SK-N-SH (cell line): Measurements from ENCODE around the gene FGD3. TPM values are rescaled to one million over a fixed set of nuclear protein-coding genes. Genes with fewer than 3 reads are reported as not detected.

Experiments used
- CTCF ChIA-PET: fragments of 300-600, 350-600 bp; formaldehyde crosslinking; extraction: SDS; loops from one replicate; lab custom pipeline; 2021; lab: Yijun Ruan, JAX
- POLR2A ChIA-PET: fragments of 350-600 bp; sonication (Branson Sonifier 250); formaldehyde crosslinking; extraction: SDS; loops from one replicate; lab custom pipeline; 2020; ENCODE audit warnings: antibody characterized with exemption, inconsistent platforms; lab: Yijun Ruan, JAX
- DNase-seq: peaks from one replicate; pipeline ENCODE4 v3.0.0; 2012
- H2AFZ ChIP-seq: fragments of 200-600 bp; sonication (generic); 2 replicates; pipeline ENCODE4 v1.8.1; 2016; ENCODE audit warnings: antibody characterized with exemption, mild to moderate bottlenecking, low read depth
- H3F3A ChIP-seq: fragments of 200-600 bp; sonication (generic); replicated peaks from 2 replicates; pipeline ENCODE3; 2016; ENCODE audit warnings: antibody characterized with exemption, mild to moderate bottlenecking; ENCODE audit not compliant: insufficient read depth
- H3K27ac ChIP-seq, 2 experiments: fragments of 200-500 bp in 1 of 2; fragments of 200-600 bp in 1 of 2; sonication (Bioruptor generic) in 1 of 2; sonication (generic), shearing (Covaris generic) in 1 of 2; 2 replicates each; pipeline versions ENCODE4 v1.5.1 to v1.6.1; 2014 to 2016; ENCODE audit warnings: low read depth in 2 of 2, inconsistent platforms in 1 of 2, low read length in 1 of 2, mild to moderate bottlenecking in 1 of 2, mixed read lengths in 1 of 2
- H3K27me3 ChIP-seq: fragments of 200-600 bp; sonication (generic), shearing (Covaris generic); 2 replicates; pipeline ENCODE4 v1.6.1; 2016; ENCODE audit warnings: mixed run types; ENCODE audit not compliant: insufficient read depth
- H3K36me3 ChIP-seq, 2 experiments: fragments of 200-500 bp in 1 of 2; fragments of 200-600 bp in 1 of 2; sonication (Bioruptor generic) in 1 of 2; sonication (generic) in 1 of 2; replicated peaks in 1 of 2; 2 replicates each; pipeline versions ENCODE3 to v1.5.1; 2014 to 2016; ENCODE audit warnings: low read length in 1 of 2, mild to moderate bottlenecking in 1 of 2; ENCODE audit not compliant: insufficient read depth in 2 of 2, control insufficient read depth in 1 of 2
- H3K4me1 ChIP-seq, 2 experiments: fragments of 200-500 bp in 1 of 2; fragments of 200-600 bp in 1 of 2; sonication (Bioruptor generic) in 1 of 2; sonication (generic), shearing (Covaris generic) in 1 of 2; 2 replicates each; pipeline versions ENCODE4 v1.5.1 to v1.6.1; 2014 to 2016; ENCODE audit warnings: low read depth in 1 of 2, low read length in 1 of 2, mixed run types in 1 of 2; ENCODE audit not compliant: insufficient read depth in 2 of 2, control insufficient read depth in 1 of 2
- H3K4me2 ChIP-seq: fragments of 200-600 bp; sonication (generic), shearing (Covaris generic); 2 replicates; pipeline ENCODE4 v1.6.1; 2017; ENCODE audit warnings: mixed run types
- H3K4me3 ChIP-seq, 2 experiments: fragments of 200-500 bp in 1 of 2; fragments of 200-600 bp in 1 of 2; sonication (Bioruptor generic) in 1 of 2; sonication (generic), shearing (Covaris generic) in 1 of 2; 2 replicates each; pipeline versions ENCODE4 v1.5.1 to v1.8.1; 2014 to 2016; ENCODE audit warnings: low read depth in 2 of 2, inconsistent platforms in 1 of 2, low read length in 1 of 2, mild to moderate bottlenecking in 1 of 2, mixed read lengths in 1 of 2, moderate library complexity in 1 of 2
- H3K79me2 ChIP-seq: fragments of 200-600 bp; sonication (generic); 2 replicates; pipeline ENCODE4 v1.8.1; 2017; ENCODE audit warnings: mild to moderate bottlenecking; ENCODE audit not compliant: insufficient read depth
- H3K9ac ChIP-seq: fragments of 200-600 bp; sonication (generic); 2 replicates; pipeline ENCODE4 v1.6.1; 2017; ENCODE audit warnings: mixed run types
- H3K9me2 ChIP-seq: fragments of 200-600 bp; sonication (generic); 2 replicates; pipeline ENCODE4 v1.6.1; 2017; ENCODE audit warnings: mixed run types
- H3K9me3 ChIP-seq: fragments of 200-600 bp; sonication (generic); 2 replicates; pipeline ENCODE4 v1.6.1; 2017; ENCODE audit warnings: mixed run types, mild to moderate bottlenecking, moderate library complexity
- H4K20me1 ChIP-seq: fragments of 200-600 bp; sonication (generic); 2 replicates; pipeline ENCODE4 v1.6.1; 2017; ENCODE audit warnings: mild to moderate bottlenecking, mixed run types; ENCODE audit not compliant: insufficient read depth
- FOXJ3 ChIP-seq: sonication (generic); formaldehyde crosslinking; IDR thresholded peaks from 2 replicates; pipeline ENCODE4 v1.5.1; 2020; ENCODE audit warnings: mild to moderate bottlenecking, missing genetic modification reagents
- GATA2 ChIP-seq: sonication (generic); formaldehyde crosslinking; IDR thresholded peaks from 2 replicates; pipeline ENCODE4 v1.5.0; 2020; ENCODE audit warnings: mild to moderate bottlenecking, missing genetic modification reagents
- JUND ChIP-seq: IDR thresholded peaks from 2 replicates; pipeline ENCODE4 v1.4.0; 2012
- MEF2A ChIP-seq: IDR thresholded peaks from 2 replicates; pipeline ENCODE4 v1.4.0; 2012; ENCODE audit warnings: low read depth, borderline replicate concordance
- NFIC ChIP-seq: IDR thresholded peaks from 2 replicates; pipeline ENCODE4 v1.4.0; 2012; ENCODE audit warnings: borderline replicate concordance
- SMC3 ChIP-seq: IDR thresholded peaks from 2 replicates; pipeline ENCODE4 v1.6.1; 2012; ENCODE audit warnings: low read depth, low read length, improper control_type of control experiment
- TEAD4 ChIP-seq: IDR thresholded peaks from 2 replicates; pipeline ENCODE4 v1.4.0; 2012; ENCODE audit warnings: mild to moderate bottlenecking, borderline replicate concordance; ENCODE audit not compliant: insufficient read depth
- YY1 ChIP-seq: IDR thresholded peaks from 2 replicates; pipeline ENCODE4 v1.4.0; 2012; ENCODE audit warnings: low read depth, mild to moderate bottlenecking
- WGBS: methylation state at CpG from one replicate; pipeline ENCODE4 v1.1.6; 2017; ENCODE audit warnings: low lambda C conversion rate; 5-methylcytosine and 5-hydroxymethylcytosine counted together
- polyA plus RNA-seq, 3 experiments: library from polyadenylated mRNA; depleted of rRNA; stranded (reverse); fragments of >200 nt; gene quantifications; 2 replicates each; pipeline ENCODE4 v1.2.3, GENCODE V29; 2012
- TF ChIP-seq, protein P1 (sequence below): IDR thresholded peaks from 2 replicates; pipeline ENCODE4; 2012
- TF ChIP-seq, protein P2 (sequence below): fragments of 200-600 bp; sonication (generic); IDR thresholded peaks from 2 replicates; pipeline ENCODE4 v1.6.1; 2017; ENCODE audit warnings: antibody characterized with exemption, mild to moderate bottlenecking, moderate library complexity
- TF ChIP-seq, protein P3 (sequence below): IDR thresholded peaks from 2 replicates; pipeline ENCODE4 v1.4.0; 2012; ENCODE audit warnings: low read depth, borderline replicate concordance
- TF ChIP-seq, protein P4 (sequence below): IDR thresholded peaks from 2 replicates; pipeline ENCODE4 v1.6.1; 2012; ENCODE audit warnings: mild to moderate bottlenecking, low read depth, low read length, moderate library complexity

Gene FGD3
- polyA plus RNA-seq, 1 of the 3 experiments (the other 2 are of a cell fraction): not detected

DNA sequence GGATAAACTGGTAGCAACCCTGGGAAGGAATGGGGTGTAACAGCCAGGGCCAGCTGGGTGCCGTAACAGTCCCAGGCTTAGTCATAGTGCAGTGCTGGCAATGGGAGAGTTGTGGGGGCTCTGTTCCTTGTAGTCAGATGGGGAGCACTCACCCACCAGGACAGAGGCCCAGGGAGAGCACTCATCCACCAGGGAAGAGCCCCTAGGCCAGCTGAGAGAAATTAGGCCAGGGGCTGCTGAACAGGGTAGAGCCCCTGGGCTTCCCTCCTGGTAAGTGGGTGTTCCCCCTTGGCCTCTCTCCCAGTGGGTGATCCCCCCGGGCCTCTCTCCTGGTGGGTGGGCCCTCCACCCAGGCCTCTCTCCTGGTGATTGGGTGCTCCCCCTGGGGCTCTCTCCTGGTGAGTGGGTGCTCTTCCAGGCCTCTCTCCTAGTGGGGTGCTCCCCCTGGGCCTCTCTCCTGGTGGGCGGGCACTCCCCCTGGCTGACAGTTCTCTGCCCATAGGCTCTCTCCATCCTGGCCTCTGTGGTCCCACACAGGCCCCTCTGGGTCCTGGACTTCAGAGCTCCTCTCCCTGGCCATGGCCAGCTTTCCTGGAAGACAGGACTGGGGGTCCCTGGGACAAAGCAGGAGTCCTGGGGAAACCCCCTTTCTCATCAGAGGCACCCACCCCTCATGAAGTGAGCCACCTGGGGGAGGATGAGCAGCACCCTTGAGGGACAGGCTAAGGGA, 13.4 kb downstream of the FGD3 start:
- Histone ChIP-seq H3K27me3 (no peaks in the 10 kb centered on the region), H3K4me3 (no peak overlapping the region), H3K4me1 (no peaks in the 10 kb centered on the region), H3K79me2 (no peaks in the 10 kb centered on the region; the same call in 1 of the 2 replicates), H2AFZ (no peak overlapping the region), H3K4me2 (no peak overlapping the region), H3K9me3 (no peaks in the 10 kb centered on the region), H3K9ac (no peak overlapping the region), H4K20me1 (no peaks in the 10 kb centered on the region), H3K36me3 (no peaks in the 10 kb centered on the region), H3F3A (no peaks in the 10 kb centered on the region), H3K27ac (no peak overlapping the region), H3K9me2 (no peaks in the 10 kb centered on the region)
- ChIA-PET CTCF (no interaction called here), POLR2A (no interaction called here)
- no peak for DNase-seq
- no CpG with 5 or more reads among the region's 3 CpGs for WGBS
- no peak for TF ChIP-seq MEF2A
- no peak for TF ChIP-seq GATA2 (CRISPR knock-in tag)
- no peak for TF ChIP-seq NFIC
- TF ChIP-seq, protein P1, sequence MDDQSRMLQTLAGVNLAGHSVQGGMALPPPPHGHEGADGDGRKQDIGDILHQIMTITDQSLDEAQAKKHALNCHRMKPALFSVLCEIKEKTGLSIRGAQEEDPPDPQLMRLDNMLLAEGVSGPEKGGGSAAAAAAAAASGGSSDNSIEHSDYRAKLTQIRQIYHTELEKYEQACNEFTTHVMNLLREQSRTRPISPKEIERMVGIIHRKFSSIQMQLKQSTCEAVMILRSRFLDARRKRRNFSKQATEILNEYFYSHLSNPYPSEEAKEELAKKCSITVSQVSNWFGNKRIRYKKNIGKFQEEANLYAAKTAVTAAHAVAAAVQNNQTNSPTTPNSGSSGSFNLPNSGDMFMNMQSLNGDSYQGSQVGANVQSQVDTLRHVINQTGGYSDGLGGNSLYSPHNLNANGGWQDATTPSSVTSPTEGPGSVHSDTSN: no peak
- no peak for TF ChIP-seq SMC3
- TF ChIP-seq, protein P2, sequence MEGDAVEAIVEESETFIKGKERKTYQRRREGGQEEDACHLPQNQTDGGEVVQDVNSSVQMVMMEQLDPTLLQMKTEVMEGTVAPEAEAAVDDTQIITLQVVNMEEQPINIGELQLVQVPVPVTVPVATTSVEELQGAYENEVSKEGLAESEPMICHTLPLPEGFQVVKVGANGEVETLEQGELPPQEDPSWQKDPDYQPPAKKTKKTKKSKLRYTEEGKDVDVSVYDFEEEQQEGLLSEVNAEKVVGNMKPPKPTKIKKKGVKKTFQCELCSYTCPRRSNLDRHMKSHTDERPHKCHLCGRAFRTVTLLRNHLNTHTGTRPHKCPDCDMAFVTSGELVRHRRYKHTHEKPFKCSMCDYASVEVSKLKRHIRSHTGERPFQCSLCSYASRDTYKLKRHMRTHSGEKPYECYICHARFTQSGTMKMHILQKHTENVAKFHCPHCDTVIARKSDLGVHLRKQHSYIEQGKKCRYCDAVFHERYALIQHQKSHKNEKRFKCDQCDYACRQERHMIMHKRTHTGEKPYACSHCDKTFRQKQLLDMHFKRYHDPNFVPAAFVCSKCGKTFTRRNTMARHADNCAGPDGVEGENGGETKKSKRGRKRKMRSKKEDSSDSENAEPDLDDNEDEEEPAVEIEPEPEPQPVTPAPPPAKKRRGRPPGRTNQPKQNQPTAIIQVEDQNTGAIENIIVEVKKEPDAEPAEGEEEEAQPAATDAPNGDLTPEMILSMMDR: no peak
- TF ChIP-seq, protein P3, sequence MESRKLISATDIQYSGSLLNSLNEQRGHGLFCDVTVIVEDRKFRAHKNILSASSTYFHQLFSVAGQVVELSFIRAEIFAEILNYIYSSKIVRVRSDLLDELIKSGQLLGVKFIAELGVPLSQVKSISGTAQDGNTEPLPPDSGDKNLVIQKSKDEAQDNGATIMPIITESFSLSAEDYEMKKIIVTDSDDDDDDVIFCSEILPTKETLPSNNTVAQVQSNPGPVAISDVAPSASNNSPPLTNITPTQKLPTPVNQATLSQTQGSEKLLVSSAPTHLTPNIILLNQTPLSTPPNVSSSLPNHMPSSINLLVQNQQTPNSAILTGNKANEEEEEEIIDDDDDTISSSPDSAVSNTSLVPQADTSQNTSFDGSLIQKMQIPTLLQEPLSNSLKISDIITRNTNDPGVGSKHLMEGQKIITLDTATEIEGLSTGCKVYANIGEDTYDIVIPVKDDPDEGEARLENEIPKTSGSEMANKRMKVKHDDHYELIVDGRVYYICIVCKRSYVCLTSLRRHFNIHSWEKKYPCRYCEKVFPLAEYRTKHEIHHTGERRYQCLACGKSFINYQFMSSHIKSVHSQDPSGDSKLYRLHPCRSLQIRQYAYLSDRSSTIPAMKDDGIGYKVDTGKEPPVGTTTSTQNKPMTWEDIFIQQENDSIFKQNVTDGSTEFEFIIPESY: no peak
- TF ChIP-seq JUND: no peak
- TF ChIP-seq FOXJ3: no peak
- no peak for TF ChIP-seq YY1
- TF ChIP-seq, protein P4, sequence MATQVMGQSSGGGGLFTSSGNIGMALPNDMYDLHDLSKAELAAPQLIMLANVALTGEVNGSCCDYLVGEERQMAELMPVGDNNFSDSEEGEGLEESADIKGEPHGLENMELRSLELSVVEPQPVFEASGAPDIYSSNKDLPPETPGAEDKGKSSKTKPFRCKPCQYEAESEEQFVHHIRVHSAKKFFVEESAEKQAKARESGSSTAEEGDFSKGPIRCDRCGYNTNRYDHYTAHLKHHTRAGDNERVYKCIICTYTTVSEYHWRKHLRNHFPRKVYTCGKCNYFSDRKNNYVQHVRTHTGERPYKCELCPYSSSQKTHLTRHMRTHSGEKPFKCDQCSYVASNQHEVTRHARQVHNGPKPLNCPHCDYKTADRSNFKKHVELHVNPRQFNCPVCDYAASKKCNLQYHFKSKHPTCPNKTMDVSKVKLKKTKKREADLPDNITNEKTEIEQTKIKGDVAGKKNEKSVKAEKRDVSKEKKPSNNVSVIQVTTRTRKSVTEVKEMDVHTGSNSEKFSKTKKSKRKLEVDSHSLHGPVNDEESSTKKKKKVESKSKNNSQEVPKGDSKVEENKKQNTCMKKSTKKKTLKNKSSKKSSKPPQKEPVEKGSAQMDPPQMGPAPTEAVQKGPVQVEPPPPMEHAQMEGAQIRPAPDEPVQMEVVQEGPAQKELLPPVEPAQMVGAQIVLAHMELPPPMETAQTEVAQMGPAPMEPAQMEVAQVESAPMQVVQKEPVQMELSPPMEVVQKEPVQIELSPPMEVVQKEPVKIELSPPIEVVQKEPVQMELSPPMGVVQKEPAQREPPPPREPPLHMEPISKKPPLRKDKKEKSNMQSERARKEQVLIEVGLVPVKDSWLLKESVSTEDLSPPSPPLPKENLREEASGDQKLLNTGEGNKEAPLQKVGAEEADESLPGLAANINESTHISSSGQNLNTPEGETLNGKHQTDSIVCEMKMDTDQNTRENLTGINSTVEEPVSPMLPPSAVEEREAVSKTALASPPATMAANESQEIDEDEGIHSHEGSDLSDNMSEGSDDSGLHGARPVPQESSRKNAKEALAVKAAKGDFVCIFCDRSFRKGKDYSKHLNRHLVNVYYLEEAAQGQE: no peak
- no peak for TF ChIP-seq TEAD4
